ENCODE results near the gene RIN3.

The RIN3 gene

GRCh38 chr14:92555465-92556111 is 42.0 kb downstream of the RIN3 start:
- no peak for TF ChIP-seq CTCF (IDR thresholded peaks at IDR 0.05; ENCODE audit: low read depth, low read length)
- no peak overlapping the region for H3K4me3 ChIP-seq (replicated peaks in 1 of 2; ENCODE audit: low read depth in 2 of 2, low read length in 2 of 2)
- DNase-seq (ENCODE audit: low read depth in 2 of 2) = no peak

- H3K4me3 ChIP-seq (replicated peaks in 1 of 2; ENCODE audit: low read depth in 2 of 2, low read length in 2 of 2) = no peak overlapping the region
- peak in 1 of 2 donors; percentile 27 for DNase-seq (ENCODE audit: low read depth in 2 of 2)
- no peak for TF ChIP-seq CTCF (IDR thresholded peaks at IDR 0.05; ENCODE audit: low read depth, low read length)
Measured at GRCh38 chr14:92556255-92556741, 42.7 kb downstream of the RIN3 start.

GRCh38 chr14:92556863-92557543 is 43.4 kb downstream of the RIN3 start:
- no peak overlapping the region for H3K4me3 ChIP-seq (replicated peaks in 1 of 2; ENCODE audit: low read depth in 2 of 2, low read length in 2 of 2)
- TF ChIP-seq CTCF (IDR thresholded peaks at IDR 0.05; ENCODE audit: low read depth, low read length) = no peak
- DNase-seq (ENCODE audit: low read depth in 2 of 2) = no peak

- no peak for DNase-seq (ENCODE audit: low read depth in 2 of 2)
- TF ChIP-seq CTCF (IDR thresholded peaks at IDR 0.05; ENCODE audit: low read depth, low read length) = no peak
Measured at GRCh38 chr14:92557544-92557912, 43.9 kb downstream of the RIN3 start.

GRCh38 chr14:92558319-92558718 is 44.7 kb downstream of the RIN3 start:
- H3K4me3 ChIP-seq (replicated peaks in 1 of 2; ENCODE audit: low read depth in 2 of 2, low read length in 2 of 2) = no peak overlapping the region
- DNase-seq (ENCODE audit: low read depth in 2 of 2) = no peak
- no peak for TF ChIP-seq CTCF (IDR thresholded peaks at IDR 0.05; ENCODE audit: low read depth, low read length)

More at GRCh38 chr14:92557544-92557912, 43.9 kb downstream of the RIN3 start:
- no peak overlapping the region for H3K4me3 ChIP-seq (replicated peaks in 1 of 2; ENCODE audit: low read depth in 2 of 2, low read length in 2 of 2)

GRCh38 chr14:92559486-92559885 is 45.9 kb downstream of the RIN3 start:
- DNase-seq (ENCODE audit: low read depth in 2 of 2) = no peak
- no peak for TF ChIP-seq CTCF (IDR thresholded peaks at IDR 0.05; ENCODE audit: low read depth, low read length)

More at GRCh38 chr14:92559486-92559885, 45.9 kb downstream of the RIN3 start:
- H3K4me3 ChIP-seq (replicated peaks in 1 of 2; ENCODE audit: low read depth in 2 of 2, low read length in 2 of 2) = no peak overlapping the region

All from cardiac fibroblast (primary cell).